GM06990 (cell line): Measurements from ENCODE around the gene SHANK2.

Experiments used
- DNase-seq: peaks from one replicate; pipeline ENCODE4 v3.0.0-alpha.2; 2011; ENCODE audit not compliant: insufficient read length; ENCODE audit errors: extremely low read depth
- H3K27me3 ChIP-seq: replicated peaks from 2 replicates; pipeline ENCODE4 v1.6.0; 2011; ENCODE audit warnings: low read length; ENCODE audit not compliant: control insufficient read depth, insufficient read depth
- H3K36me3 ChIP-seq: 2 replicates; pipeline ENCODE4 v1.5.1; 2011; ENCODE audit warnings: low read length; ENCODE audit not compliant: control insufficient read depth, insufficient read depth
- H3K4me3 ChIP-seq: replicated peaks from 2 replicates; pipeline ENCODE4 v1.5.1; 2011; ENCODE audit warnings: low read depth, mild to moderate bottlenecking, control low read depth, low read length
- TF ChIP-seq, protein P1 (sequence below): IDR thresholded peaks from 2 replicates; pipeline ENCODE4 v1.5.1; 2011; ENCODE audit warnings: low read length, control low read depth, mild to moderate bottlenecking, inconsistent platforms; ENCODE audit not compliant: insufficient read depth, poor library complexity, severe bottlenecking

SHANK2 gene

GRCh38 chr11:71253794-71254193, 1.4 kb upstream of the SHANK2 start:
- H3K4me3 ChIP-seq: no peak overlapping the region
- no peak for DNase-seq
- H3K36me3 ChIP-seq: no peaks in the 10 kb centered on the region
- TF ChIP-seq, protein P1, sequence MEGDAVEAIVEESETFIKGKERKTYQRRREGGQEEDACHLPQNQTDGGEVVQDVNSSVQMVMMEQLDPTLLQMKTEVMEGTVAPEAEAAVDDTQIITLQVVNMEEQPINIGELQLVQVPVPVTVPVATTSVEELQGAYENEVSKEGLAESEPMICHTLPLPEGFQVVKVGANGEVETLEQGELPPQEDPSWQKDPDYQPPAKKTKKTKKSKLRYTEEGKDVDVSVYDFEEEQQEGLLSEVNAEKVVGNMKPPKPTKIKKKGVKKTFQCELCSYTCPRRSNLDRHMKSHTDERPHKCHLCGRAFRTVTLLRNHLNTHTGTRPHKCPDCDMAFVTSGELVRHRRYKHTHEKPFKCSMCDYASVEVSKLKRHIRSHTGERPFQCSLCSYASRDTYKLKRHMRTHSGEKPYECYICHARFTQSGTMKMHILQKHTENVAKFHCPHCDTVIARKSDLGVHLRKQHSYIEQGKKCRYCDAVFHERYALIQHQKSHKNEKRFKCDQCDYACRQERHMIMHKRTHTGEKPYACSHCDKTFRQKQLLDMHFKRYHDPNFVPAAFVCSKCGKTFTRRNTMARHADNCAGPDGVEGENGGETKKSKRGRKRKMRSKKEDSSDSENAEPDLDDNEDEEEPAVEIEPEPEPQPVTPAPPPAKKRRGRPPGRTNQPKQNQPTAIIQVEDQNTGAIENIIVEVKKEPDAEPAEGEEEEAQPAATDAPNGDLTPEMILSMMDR: no peak
- no peaks in the 10 kb centered on the region; the same call in none of the 2 replicates for H3K27me3 ChIP-seq

DNA sequence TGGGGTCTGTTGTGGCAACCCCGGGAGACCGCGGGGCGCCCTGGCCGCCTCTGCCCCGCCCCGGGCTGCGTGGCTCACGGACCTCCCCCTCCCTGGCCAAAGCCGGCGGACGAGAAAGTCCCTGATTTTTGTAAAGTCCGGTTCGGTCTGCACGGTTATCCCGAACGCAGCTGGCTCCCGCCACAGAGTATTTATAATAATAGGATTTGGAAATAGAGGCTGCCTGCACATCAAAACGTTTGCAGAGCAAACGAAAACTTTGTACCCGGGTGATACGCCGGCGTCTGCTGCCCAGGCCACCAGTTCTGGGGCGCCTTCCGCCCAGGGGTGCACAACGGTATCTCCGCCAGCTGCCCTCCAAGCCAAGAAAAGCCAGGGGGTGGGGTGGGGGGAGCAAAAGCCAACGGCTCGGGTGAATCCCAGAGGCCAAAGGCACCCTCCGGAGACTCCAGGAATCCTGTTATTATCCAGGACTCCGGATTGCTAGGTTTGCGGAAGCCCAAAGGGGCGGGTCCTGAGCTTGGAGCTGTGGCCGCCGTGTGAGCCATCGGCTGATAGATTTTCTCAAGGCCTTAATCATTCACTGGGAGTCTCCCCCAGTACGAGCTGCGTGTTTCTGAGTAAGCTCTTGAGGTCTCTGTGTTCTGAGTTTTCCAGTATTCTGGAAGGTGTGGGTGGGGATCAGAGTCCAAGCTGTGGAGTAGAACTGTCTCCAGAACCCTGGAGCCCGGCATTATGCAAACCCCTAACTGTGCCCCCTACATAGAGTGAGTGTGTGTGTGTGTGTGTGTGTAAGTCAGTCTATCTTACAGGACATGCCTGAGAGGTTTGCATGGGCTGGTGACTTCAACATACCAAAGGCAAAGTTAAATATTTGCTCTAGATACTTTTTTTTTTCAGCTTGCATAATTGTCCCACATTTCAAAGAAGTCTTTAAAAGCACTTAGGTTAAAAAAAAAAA, 673 bp upstream of the SHANK2 start:
- Histone ChIP-seq H3K4me3 (no peak overlapping the region), H3K27me3 (no peaks in the 10 kb centered on the region; the same call in none of the 2 replicates), H3K36me3 (no peaks in the 10 kb centered on the region)
- no peak for DNase-seq
- TF ChIP-seq, protein P1: no peak

GRCh38 chr11:71251761-71252268, 562 bp downstream of the SHANK2 start:
- Histone ChIP-seq H3K36me3 (no peaks in the 10 kb centered on the region), H3K4me3 (no peak overlapping the region), H3K27me3 (peaks cover 1% of the 10 kb centered on the region)
- TF ChIP-seq, protein P1: no peak
- DNase-seq: peak; percentile 55

- Histone ChIP-seq H3K27me3 (peaks cover 1% of the 10 kb centered on the region), H3K4me3 (no peak overlapping the region), H3K36me3 (no peaks in the 10 kb centered on the region)
- TF ChIP-seq, protein P1: no peak
- no peak for DNase-seq
Observed at GRCh38 chr11:71251151-71251721, 1.1 kb downstream of the SHANK2 start.

DNA sequence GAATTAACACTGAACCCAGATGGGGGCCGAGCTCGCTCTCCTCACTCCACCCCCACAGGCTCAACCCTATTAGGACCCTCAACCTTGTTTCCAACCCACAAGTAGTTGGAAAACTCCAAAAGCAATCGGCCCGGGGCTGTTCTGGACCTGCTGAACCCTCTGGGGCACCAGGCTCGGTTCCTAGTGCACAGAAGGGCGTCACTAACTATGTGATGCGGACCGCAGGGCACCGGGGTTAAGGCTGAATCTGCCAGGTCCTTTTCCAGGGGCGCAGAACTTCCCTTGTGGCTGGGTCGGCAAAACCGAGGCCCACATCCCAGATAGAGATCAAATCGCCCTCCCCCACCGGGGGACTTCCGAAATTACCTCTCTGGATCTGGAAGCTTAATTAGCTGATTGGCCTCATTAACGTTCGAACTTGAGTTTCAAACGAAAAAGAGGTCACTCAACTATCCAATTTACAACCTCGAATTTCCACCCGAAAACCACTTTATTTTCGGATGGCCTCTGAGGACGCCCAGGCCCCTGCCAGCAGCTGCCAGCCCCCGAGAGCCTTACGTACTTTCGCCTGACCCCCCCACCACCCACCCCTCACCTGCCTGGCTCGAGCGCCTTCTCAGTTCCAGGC, 1.7 kb downstream of the SHANK2 start:
- Histone ChIP-seq H3K27me3 (peaks cover 1% of the 10 kb centered on the region), H3K4me3 (no peak overlapping the region), H3K36me3 (no peaks in the 10 kb centered on the region)
- TF ChIP-seq, protein P1: no peak
- no peak for DNase-seq
